GM23248 (cell line): ENCODE results near the gene PIP4K2C. TPM values are rescaled to one million over a fixed set of nuclear protein-coding genes. Genes with fewer than 3 reads are reported as not detected.
"Not testable (repeated sequence)": the region's sequence is repeated elsewhere in the genome, so short reads cannot be mapped to it uniquely, and the experiment has no call there.

Source experiments
- DNase-seq: peaks from one replicate; pipeline ENCODE4 v3.0.0-alpha.2; 2015
- H2AFZ ChIP-seq: fragments of 200-600 bp; sonication (generic); 2 replicates; pipeline ENCODE4 v1.6.1; 2016; ENCODE audit warnings: antibody characterized with exemption
- H3F3A ChIP-seq: fragments of 200-600 bp; sonication (generic); 2 replicates; pipeline ENCODE4 v1.6.1; 2016; ENCODE audit warnings: mild to moderate bottlenecking, antibody characterized with exemption, mixed run types; ENCODE audit not compliant: insufficient read depth
- H3K27ac ChIP-seq: fragments of 200-600 bp; sonication (generic); 2 replicates; pipeline ENCODE4 v1.5.1; 2016; ENCODE audit warnings: mild to moderate bottlenecking
- H3K27me3 ChIP-seq: fragments of 200-600 bp; sonication (generic); replicated peaks from 2 replicates; pipeline ENCODE4 v1.6.1; 2016; ENCODE audit warnings: mild to moderate bottlenecking; ENCODE audit not compliant: insufficient read depth
- H3K36me3 ChIP-seq: fragments of 200-600 bp; sonication (generic); 2 replicates; pipeline ENCODE4 v1.6.1; 2016; ENCODE audit warnings: low read depth, mild to moderate bottlenecking
- H3K4me1 ChIP-seq: fragments of 200-600 bp; sonication (generic); 2 replicates; pipeline ENCODE4 v1.6.1; 2016; ENCODE audit warnings: mild to moderate bottlenecking; ENCODE audit not compliant: insufficient read depth
- H3K4me2 ChIP-seq: fragments of 200-600 bp; sonication (generic); one replicate; pipeline ENCODE4 v1.6.1; 2016; ENCODE audit warnings: mild to moderate bottlenecking; ENCODE audit not compliant: unreplicated experiment
- H3K4me3 ChIP-seq: fragments of 200-600 bp; sonication (generic); 2 replicates; pipeline ENCODE4 v1.5.1; 2016; ENCODE audit warnings: mild to moderate bottlenecking
- H3K79me2 ChIP-seq: fragments of 200-600 bp; sonication (generic); 2 replicates; pipeline ENCODE4 v1.6.1; 2016; ENCODE audit warnings: mild to moderate bottlenecking; ENCODE audit not compliant: insufficient read depth
- H3K9ac ChIP-seq: fragments of 200-600 bp; sonication (generic); 2 replicates; pipeline ENCODE4 v1.6.1; 2016; ENCODE audit warnings: mild to moderate bottlenecking
- H3K9me2 ChIP-seq: fragments of 200-600 bp; sonication (generic); 2 replicates; pipeline ENCODE4 v1.6.1; 2016; ENCODE audit warnings: mixed run types, mild to moderate bottlenecking, moderate library complexity; ENCODE audit not compliant: insufficient read depth
- H3K9me3 ChIP-seq: fragments of 200-600 bp; sonication (generic); one replicate; pipeline ENCODE4 v1.6.1; 2017; ENCODE audit warnings: low read depth
- H4K20me1 ChIP-seq: fragments of 200-600 bp; sonication (generic); 2 replicates; pipeline ENCODE4 v1.6.0; 2016; ENCODE audit not compliant: insufficient read depth
- EZH2 ChIP-seq: fragments of 200-600 bp; sonication (generic); IDR thresholded peaks from 2 replicates; pipeline ENCODE4 v1.6.1; 2018; ENCODE audit warnings: antibody characterized with exemption, mild to moderate bottlenecking; ENCODE audit not compliant: insufficient read depth, poor library complexity, severe bottlenecking
- EZH2phosphoT487 ChIP-seq: fragments of 200-600 bp; sonication (generic); IDR thresholded peaks from 2 replicates; pipeline ENCODE4 v1.6.1; 2018; ENCODE audit warnings: antibody characterized with exemption, moderate library complexity, mild to moderate bottlenecking, low read depth; ENCODE audit not compliant: insufficient read depth
- WGBS, 2 experiments: methylation state at CpG; one replicate each; pipeline ENCODE4 v1.1.6; 2015 to 2017; ENCODE audit warnings: low lambda C conversion rate in 2 of 2, low coverage in 1 of 2; ENCODE audit errors: missing lambda C conversion rate in 2 of 2; 5-methylcytosine and 5-hydroxymethylcytosine counted together
- in situ Hi-C: fragments of 300-500 bp; cut with MboI; formaldehyde crosslinking; loops from 2 replicates; pipeline ENCODE4 v1.15.0; 2020
- polyA plus RNA-seq: library from polyadenylated mRNA; unstranded; fragments of >200 nt; fragmentation: Nextera tagmentation; extraction: Ambion mirVana; gene quantifications from 2 replicates; pipeline ENCODE4 v1.2.1, GENCODE V29; 2016
- total RNA-seq: library from RNA; depleted of rRNA; stranded (reverse); fragments of >200 nt; shearing (Covaris generic); gene quantifications from 2 replicates; pipeline ENCODE4 v1.2.3, GENCODE V29; 2014

The PIP4K2C gene
- total and polyA plus RNA-seq, 2 experiments from 2014 or later = 22.5 to 27.3 TPM

DNA sequence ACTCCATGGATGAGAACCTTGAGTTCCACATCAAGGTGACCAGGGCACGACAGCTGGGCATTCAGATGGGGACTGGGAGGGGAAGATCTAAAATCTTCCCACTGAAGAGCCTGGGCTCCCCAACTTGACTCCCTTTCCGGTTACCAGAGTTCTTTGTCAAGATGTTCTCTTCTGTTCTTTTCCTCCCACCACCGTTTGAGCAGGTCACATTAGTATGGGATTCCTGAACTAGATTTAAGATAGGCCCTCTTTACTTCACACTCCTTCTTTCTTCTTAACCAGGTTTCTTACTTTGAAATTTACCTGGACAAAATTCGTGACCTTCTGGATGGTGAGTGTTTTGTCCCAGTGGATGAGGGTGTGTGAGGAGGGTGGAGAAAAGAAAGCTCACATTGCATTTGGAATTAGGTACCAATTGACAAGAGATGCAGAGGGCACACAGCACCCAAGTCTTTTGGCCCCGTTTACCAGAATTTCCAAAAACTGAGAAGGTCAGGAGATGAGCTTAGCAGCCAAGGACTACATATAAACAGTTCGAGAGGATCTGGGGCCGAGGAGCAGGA lies 26.7 kb upstream of the PIP4K2C start:
- Histone ChIP-seq H3F3A (no peaks in the 10 kb centered on the region), H3K9me3 (no peaks in the 10 kb centered on the region), H2AFZ (no peak overlapping the region), H3K27me3 (no peaks in the 10 kb centered on the region), H3K79me2 (no peaks in the 10 kb centered on the region), H3K4me1 (no peaks in the 10 kb centered on the region), H3K9ac (no peak overlapping the region), H3K36me3 (no peaks in the 10 kb centered on the region), H4K20me1 (no peaks in the 10 kb centered on the region), H3K9me2 (no peaks in the 10 kb centered on the region), H3K27ac (no peak overlapping the region), H3K4me2 (no peak overlapping the region), H3K4me3 (no peak overlapping the region)
- DNase-seq = no peak
- in situ Hi-C loops = no loop called here
- 57 to 60% methylated on average over 7 of the region's 7 CpGs for WGBS, 2 experiments
- no peak for TF ChIP-seq EZH2phosphoT487
- TF ChIP-seq EZH2 = no peak

GRCh38 chr12:57568838-57569237 lies 22.2 kb upstream of the PIP4K2C start:
- Histone ChIP-seq H3K9me2 (no peaks in the 10 kb centered on the region), H3K4me1 (no peaks in the 10 kb centered on the region), H3K4me2 (no peak overlapping the region), H4K20me1 (no peaks in the 10 kb centered on the region), H2AFZ (no peak overlapping the region), H3K9me3 (no peaks in the 10 kb centered on the region), H3K4me3 (no peak overlapping the region), H3K79me2 (no peaks in the 10 kb centered on the region), H3K36me3 (no peaks in the 10 kb centered on the region), H3F3A (no peaks in the 10 kb centered on the region), H3K9ac (no peak overlapping the region), H3K27me3 (no peaks in the 10 kb centered on the region), H3K27ac (no peak overlapping the region)
- no peak for TF ChIP-seq EZH2phosphoT487
- TF ChIP-seq EZH2 = no peak
- in situ Hi-C loops = no loop called here
- DNase-seq = no peak
- WGBS, 2 experiments = 43 to 47% methylated on average over 6 of the region's 6 CpGs

GRCh38 chr12:57569858-57570257 lies 21.1 kb upstream of the PIP4K2C start:
- H2AFZ ChIP-seq = no peak overlapping the region
- in situ Hi-C loops = no loop called here
- no peaks in the 10 kb centered on the region for H3K9me3 ChIP-seq
- H3K27ac ChIP-seq = no peak overlapping the region
- H3F3A ChIP-seq = no peaks in the 10 kb centered on the region
- H3K79me2 ChIP-seq = no peaks in the 10 kb centered on the region
- H3K4me1 ChIP-seq = no peaks in the 10 kb centered on the region
- no peaks in the 10 kb centered on the region for H4K20me1 ChIP-seq
- 81 to 84% methylated on average over 18 of the region's 18 CpGs for WGBS, 2 experiments
- H3K27me3 ChIP-seq = no peaks in the 10 kb centered on the region
- DNase-seq = no peak
- no peak overlapping the region for H3K4me2 ChIP-seq
- H3K9ac ChIP-seq = no peak overlapping the region
- no peaks in the 10 kb centered on the region for H3K9me2 ChIP-seq
- TF ChIP-seq EZH2 (no peak), EZH2phosphoT487 (no peak)
- no peak overlapping the region for H3K4me3 ChIP-seq
- H3K36me3 ChIP-seq = no peaks in the 10 kb centered on the region

DNA sequence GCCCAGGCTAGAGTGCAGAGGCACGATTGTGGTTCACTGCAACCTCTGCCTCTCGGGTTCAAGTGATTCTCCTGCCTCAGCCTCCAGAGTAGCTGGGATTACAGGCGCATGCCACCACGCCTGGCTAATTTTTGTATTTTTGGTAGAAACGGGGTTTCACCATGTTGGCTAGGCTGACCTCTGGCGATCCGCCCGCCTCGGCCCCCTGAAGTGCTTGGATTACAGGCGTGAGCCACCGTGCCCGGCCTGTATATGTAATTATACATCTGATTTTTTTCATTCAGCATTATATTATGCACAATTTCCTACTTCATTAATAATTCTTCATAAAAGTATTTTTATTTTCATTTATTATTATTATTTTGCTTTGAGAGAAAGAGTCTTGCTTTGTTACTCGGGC lies 20.6 kb upstream of the PIP4K2C start:
- H3K9me3 ChIP-seq, H3K27ac ChIP-seq, H3K4me3 ChIP-seq, H4K20me1 ChIP-seq, H3K79me2 ChIP-seq, H3K27me3 ChIP-seq, H3K4me2 ChIP-seq, H2AFZ ChIP-seq, H3K36me3 ChIP-seq, in situ Hi-C loops, H3K4me1 ChIP-seq, H3F3A ChIP-seq, DNase-seq, H3K9ac ChIP-seq, H3K9me2 ChIP-seq: not testable (repeated sequence)
- 74 to 76% methylated on average over 13 of the region's 13 CpGs for WGBS, 2 experiments
